ENCODE results near the gene ANKRD2.

DNA sequence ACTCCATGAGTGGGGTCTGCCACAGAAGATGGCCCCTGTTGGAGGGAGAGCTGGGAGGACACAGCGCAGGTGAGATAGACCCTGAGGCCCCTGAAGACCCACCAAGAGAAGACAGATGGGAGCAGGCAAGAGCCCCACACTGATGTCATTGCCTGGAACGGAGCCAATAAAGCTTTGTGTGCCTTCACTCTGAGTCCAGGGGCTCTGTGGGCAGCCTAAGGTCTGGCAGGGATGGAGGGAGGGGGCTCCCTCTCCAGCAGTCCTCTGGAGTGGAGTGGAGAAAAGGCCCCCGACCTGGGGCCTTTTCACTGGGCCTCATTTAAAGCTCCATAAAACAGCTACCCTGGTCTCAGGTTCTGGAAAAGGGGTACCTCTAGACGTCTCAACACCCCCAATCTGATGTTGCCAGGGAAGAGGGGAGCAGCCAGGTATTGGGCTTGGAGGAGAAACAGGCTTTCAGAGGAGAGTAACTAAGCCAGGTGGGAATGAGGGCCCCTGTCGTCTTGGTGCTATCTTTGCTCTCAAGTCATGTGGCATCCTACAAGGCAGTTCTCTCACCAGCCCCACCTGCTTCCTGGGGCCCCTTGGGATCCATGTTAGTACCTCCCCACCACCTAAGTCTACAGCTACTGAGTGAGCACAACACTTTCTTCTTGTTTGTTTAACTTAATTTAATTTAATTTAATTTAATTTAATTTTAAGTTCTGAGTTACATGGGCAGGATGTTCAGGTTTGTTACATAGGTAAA lies 18.3 kb downstream of the ANKRD2 start:
- TF ChIP-seq, protein P1, sequence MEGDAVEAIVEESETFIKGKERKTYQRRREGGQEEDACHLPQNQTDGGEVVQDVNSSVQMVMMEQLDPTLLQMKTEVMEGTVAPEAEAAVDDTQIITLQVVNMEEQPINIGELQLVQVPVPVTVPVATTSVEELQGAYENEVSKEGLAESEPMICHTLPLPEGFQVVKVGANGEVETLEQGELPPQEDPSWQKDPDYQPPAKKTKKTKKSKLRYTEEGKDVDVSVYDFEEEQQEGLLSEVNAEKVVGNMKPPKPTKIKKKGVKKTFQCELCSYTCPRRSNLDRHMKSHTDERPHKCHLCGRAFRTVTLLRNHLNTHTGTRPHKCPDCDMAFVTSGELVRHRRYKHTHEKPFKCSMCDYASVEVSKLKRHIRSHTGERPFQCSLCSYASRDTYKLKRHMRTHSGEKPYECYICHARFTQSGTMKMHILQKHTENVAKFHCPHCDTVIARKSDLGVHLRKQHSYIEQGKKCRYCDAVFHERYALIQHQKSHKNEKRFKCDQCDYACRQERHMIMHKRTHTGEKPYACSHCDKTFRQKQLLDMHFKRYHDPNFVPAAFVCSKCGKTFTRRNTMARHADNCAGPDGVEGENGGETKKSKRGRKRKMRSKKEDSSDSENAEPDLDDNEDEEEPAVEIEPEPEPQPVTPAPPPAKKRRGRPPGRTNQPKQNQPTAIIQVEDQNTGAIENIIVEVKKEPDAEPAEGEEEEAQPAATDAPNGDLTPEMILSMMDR (IDR thresholded peaks at IDR 0.05), result no peak
- TF ChIP-seq, protein P2, sequence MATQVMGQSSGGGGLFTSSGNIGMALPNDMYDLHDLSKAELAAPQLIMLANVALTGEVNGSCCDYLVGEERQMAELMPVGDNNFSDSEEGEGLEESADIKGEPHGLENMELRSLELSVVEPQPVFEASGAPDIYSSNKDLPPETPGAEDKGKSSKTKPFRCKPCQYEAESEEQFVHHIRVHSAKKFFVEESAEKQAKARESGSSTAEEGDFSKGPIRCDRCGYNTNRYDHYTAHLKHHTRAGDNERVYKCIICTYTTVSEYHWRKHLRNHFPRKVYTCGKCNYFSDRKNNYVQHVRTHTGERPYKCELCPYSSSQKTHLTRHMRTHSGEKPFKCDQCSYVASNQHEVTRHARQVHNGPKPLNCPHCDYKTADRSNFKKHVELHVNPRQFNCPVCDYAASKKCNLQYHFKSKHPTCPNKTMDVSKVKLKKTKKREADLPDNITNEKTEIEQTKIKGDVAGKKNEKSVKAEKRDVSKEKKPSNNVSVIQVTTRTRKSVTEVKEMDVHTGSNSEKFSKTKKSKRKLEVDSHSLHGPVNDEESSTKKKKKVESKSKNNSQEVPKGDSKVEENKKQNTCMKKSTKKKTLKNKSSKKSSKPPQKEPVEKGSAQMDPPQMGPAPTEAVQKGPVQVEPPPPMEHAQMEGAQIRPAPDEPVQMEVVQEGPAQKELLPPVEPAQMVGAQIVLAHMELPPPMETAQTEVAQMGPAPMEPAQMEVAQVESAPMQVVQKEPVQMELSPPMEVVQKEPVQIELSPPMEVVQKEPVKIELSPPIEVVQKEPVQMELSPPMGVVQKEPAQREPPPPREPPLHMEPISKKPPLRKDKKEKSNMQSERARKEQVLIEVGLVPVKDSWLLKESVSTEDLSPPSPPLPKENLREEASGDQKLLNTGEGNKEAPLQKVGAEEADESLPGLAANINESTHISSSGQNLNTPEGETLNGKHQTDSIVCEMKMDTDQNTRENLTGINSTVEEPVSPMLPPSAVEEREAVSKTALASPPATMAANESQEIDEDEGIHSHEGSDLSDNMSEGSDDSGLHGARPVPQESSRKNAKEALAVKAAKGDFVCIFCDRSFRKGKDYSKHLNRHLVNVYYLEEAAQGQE (IDR thresholded peaks at IDR 0.05; ENCODE audit: insufficient read depth in 1 of 2, low read depth in 2 of 2, low read length in 1 of 2), result no peak
- TF ChIP-seq SIN3A (IDR thresholded peaks at IDR 0.05; ENCODE audit: borderline replicate concordance, insufficient read depth, low read depth, low read length) (no peak), POLR2AphosphoS5 (IDR thresholded peaks at IDR 0.05; ENCODE audit: low read depth, low read length) (no peak), TCF7L2 (IDR thresholded peaks at IDR 0.05; ENCODE audit: low read depth, low read length) (no peak)

Measured in Panc1 (cell line).